HL-60 (cell line): ENCODE results near the gene EPHA2.

Experiments used
- POLR2AphosphoS5 ChIP-seq: IDR thresholded peaks from 2 replicates; pipeline ENCODE4 v1.6.1; 2012; ENCODE audit warnings: low read depth
- TF ChIP-seq, protein P1 (sequence below): IDR thresholded peaks from one replicate; pipeline ENCODE4 v1.5.1; 2011; ENCODE audit warnings: low read length, control low read depth, inconsistent platforms; ENCODE audit not compliant: insufficient read depth
- TF ChIP-seq, protein P2 (sequence below): IDR thresholded peaks from 2 replicates; pipeline ENCODE4 v1.6.1; 2012; ENCODE audit warnings: low read depth; ENCODE audit not compliant: insufficient replicate concordance

DNA sequence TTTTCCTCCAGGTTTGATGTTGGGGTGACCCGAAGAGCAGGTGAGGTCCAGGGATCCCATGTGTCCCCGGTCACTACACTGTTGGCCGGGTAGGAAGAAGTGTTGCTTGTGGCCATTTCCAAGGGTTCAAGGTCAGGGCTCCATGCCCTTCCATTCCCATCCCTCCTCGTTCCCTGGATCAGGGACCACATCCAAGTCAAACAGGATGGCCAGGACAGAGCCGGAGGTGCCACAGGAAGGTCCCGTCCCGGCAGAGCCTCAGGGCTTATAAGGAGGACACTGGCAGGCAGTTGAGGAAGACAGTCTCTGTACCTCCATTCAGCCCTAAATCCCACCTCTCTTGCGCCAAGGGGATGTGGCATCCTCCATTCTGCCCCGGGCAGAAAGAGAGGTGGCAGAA is 60.4 kb downstream of the EPHA2 start:
- TF ChIP-seq, protein P1, sequence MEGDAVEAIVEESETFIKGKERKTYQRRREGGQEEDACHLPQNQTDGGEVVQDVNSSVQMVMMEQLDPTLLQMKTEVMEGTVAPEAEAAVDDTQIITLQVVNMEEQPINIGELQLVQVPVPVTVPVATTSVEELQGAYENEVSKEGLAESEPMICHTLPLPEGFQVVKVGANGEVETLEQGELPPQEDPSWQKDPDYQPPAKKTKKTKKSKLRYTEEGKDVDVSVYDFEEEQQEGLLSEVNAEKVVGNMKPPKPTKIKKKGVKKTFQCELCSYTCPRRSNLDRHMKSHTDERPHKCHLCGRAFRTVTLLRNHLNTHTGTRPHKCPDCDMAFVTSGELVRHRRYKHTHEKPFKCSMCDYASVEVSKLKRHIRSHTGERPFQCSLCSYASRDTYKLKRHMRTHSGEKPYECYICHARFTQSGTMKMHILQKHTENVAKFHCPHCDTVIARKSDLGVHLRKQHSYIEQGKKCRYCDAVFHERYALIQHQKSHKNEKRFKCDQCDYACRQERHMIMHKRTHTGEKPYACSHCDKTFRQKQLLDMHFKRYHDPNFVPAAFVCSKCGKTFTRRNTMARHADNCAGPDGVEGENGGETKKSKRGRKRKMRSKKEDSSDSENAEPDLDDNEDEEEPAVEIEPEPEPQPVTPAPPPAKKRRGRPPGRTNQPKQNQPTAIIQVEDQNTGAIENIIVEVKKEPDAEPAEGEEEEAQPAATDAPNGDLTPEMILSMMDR, result no peak
- no peak for TF ChIP-seq POLR2AphosphoS5
- TF ChIP-seq, protein P2, sequence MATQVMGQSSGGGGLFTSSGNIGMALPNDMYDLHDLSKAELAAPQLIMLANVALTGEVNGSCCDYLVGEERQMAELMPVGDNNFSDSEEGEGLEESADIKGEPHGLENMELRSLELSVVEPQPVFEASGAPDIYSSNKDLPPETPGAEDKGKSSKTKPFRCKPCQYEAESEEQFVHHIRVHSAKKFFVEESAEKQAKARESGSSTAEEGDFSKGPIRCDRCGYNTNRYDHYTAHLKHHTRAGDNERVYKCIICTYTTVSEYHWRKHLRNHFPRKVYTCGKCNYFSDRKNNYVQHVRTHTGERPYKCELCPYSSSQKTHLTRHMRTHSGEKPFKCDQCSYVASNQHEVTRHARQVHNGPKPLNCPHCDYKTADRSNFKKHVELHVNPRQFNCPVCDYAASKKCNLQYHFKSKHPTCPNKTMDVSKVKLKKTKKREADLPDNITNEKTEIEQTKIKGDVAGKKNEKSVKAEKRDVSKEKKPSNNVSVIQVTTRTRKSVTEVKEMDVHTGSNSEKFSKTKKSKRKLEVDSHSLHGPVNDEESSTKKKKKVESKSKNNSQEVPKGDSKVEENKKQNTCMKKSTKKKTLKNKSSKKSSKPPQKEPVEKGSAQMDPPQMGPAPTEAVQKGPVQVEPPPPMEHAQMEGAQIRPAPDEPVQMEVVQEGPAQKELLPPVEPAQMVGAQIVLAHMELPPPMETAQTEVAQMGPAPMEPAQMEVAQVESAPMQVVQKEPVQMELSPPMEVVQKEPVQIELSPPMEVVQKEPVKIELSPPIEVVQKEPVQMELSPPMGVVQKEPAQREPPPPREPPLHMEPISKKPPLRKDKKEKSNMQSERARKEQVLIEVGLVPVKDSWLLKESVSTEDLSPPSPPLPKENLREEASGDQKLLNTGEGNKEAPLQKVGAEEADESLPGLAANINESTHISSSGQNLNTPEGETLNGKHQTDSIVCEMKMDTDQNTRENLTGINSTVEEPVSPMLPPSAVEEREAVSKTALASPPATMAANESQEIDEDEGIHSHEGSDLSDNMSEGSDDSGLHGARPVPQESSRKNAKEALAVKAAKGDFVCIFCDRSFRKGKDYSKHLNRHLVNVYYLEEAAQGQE, result no peak
